Measurements from ENCODE around the gene CYB561D2.

DNA sequence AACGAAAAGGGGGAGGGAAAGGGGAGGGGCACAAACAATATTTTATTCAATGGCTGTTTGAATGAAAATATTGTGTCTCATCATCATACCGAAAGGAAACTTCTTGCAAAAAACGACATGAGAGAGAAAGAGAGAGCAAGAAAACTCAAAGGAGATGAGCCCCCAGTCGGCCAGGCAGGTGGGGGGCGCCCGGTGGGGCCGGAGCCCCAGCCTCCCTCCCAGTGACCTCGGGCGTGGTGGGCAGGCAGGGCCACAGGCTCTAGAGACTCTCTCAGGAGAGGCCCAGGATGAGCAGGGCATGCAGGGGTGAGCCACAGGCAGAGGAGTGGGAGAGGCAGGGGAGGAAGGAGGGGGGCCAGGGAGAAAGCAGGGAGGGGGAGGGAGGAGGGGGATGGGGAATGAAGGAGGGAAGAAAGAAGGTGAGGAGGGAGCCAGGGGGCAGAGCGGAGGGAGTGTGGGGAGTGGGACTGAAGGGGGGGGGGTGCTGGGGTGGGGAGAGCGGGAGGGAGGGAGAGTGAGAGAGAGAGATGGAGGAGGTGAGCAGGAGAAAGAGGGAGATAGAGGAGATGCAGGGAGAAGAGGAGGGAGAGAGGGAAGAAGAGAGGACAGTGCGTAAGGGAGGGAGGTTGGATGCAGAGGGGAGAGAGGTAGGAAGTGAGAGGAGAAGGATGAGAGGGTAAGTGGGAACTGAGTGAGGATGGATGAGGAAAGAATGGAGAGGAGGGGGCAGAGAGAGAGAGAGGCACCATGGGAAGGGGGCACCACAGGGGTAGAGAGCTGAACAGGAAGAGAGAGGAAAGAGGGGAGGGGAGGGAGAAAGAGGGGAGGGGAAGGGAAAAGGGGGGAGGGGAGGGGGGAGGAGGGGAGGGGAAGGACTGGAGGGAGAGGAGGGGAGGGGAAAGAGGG, 22.7 kb downstream of the CYB561D2 start:
- TF ChIP-seq POLR2AphosphoS5 (IDR thresholded peaks at IDR 0.05; ENCODE audit: low read depth, low read length) (no peak), TCF7L2 (IDR thresholded peaks at IDR 0.05; ENCODE audit: low read depth, low read length) (no peak), SIN3A (IDR thresholded peaks at IDR 0.05; ENCODE audit: borderline replicate concordance, insufficient read depth, low read depth, low read length) (no peak)
- TF ChIP-seq, protein P1, sequence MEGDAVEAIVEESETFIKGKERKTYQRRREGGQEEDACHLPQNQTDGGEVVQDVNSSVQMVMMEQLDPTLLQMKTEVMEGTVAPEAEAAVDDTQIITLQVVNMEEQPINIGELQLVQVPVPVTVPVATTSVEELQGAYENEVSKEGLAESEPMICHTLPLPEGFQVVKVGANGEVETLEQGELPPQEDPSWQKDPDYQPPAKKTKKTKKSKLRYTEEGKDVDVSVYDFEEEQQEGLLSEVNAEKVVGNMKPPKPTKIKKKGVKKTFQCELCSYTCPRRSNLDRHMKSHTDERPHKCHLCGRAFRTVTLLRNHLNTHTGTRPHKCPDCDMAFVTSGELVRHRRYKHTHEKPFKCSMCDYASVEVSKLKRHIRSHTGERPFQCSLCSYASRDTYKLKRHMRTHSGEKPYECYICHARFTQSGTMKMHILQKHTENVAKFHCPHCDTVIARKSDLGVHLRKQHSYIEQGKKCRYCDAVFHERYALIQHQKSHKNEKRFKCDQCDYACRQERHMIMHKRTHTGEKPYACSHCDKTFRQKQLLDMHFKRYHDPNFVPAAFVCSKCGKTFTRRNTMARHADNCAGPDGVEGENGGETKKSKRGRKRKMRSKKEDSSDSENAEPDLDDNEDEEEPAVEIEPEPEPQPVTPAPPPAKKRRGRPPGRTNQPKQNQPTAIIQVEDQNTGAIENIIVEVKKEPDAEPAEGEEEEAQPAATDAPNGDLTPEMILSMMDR (IDR thresholded peaks at IDR 0.05): no peak
- TF ChIP-seq, protein P2, sequence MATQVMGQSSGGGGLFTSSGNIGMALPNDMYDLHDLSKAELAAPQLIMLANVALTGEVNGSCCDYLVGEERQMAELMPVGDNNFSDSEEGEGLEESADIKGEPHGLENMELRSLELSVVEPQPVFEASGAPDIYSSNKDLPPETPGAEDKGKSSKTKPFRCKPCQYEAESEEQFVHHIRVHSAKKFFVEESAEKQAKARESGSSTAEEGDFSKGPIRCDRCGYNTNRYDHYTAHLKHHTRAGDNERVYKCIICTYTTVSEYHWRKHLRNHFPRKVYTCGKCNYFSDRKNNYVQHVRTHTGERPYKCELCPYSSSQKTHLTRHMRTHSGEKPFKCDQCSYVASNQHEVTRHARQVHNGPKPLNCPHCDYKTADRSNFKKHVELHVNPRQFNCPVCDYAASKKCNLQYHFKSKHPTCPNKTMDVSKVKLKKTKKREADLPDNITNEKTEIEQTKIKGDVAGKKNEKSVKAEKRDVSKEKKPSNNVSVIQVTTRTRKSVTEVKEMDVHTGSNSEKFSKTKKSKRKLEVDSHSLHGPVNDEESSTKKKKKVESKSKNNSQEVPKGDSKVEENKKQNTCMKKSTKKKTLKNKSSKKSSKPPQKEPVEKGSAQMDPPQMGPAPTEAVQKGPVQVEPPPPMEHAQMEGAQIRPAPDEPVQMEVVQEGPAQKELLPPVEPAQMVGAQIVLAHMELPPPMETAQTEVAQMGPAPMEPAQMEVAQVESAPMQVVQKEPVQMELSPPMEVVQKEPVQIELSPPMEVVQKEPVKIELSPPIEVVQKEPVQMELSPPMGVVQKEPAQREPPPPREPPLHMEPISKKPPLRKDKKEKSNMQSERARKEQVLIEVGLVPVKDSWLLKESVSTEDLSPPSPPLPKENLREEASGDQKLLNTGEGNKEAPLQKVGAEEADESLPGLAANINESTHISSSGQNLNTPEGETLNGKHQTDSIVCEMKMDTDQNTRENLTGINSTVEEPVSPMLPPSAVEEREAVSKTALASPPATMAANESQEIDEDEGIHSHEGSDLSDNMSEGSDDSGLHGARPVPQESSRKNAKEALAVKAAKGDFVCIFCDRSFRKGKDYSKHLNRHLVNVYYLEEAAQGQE (IDR thresholded peaks at IDR 0.05; ENCODE audit: insufficient read depth in 1 of 2, low read depth in 2 of 2, low read length in 1 of 2): no peak
